Activated CD8-positive, alpha-beta T cell treated with anti-CD3 and anti-CD28 coated beads for 36 hours (primary cell): ENCODE measurements around the gene H2AZ2. TPM values are rescaled to one million over a fixed set of nuclear protein-coding genes. Genes with fewer than 3 reads are reported as not detected.
A peak's percentile ranks its signal among the peaks of the same experiment; 100 is the strongest.

Experiments
- ATAC-seq: fragments of 200-7000 bp; cut with Tn5 transposase; one replicate; pipeline ENCODE4 v1.10.0; 2021; ENCODE audit warnings: mild to moderate bottlenecking, moderate library complexity
- CTCF ChIA-PET: fragments of 350-600 bp; sonication (Branson Sonifier 250); formaldehyde crosslinking; loops from one replicate; lab custom pipeline; 2021; ENCODE audit warnings: antibody characterized with exemption; lab: Charles Lee
- POLR2A ChIA-PET: fragments of 350-600 bp; sonication (Branson Sonifier 250); formaldehyde crosslinking; loops from one replicate; lab custom pipeline; 2021; ENCODE audit warnings: antibody characterized with exemption; lab: Charles Lee
- DNase-seq: peaks from one replicate; pipeline ENCODE4 v3.0.0-alpha.2; 2020
- H3K27ac Mint-ChIP-seq: one replicate; pipeline ENCODE4 v1.8.0; 2021; ENCODE audit warnings: mild to moderate bottlenecking, mixed read lengths
- H3K27me3 Mint-ChIP-seq: one replicate; pipeline ENCODE4 v1.8.0; 2021; ENCODE audit warnings: mixed read lengths
- H3K36me3 Mint-ChIP-seq: one replicate; pipeline ENCODE4 v1.8.0; 2021; ENCODE audit warnings: low read depth, mixed read lengths
- H3K4me1 Mint-ChIP-seq: one replicate; pipeline ENCODE4 v1.8.0; 2021; ENCODE audit warnings: low read depth, mixed read lengths
- H3K4me3 Mint-ChIP-seq: one replicate; pipeline ENCODE4 v1.8.0; 2021; ENCODE audit warnings: mild to moderate bottlenecking, moderate library complexity, mixed read lengths
- H3K9me3 Mint-ChIP-seq: one replicate; pipeline ENCODE4 v1.8.0; 2021; ENCODE audit warnings: mixed read lengths
- intact Hi-C: fragments of 100-400 bp; cut with micrococcal nuclease; formaldehyde crosslinking; loops from one replicate; pipeline ENCODE4 v1.10.0; 2022
- total RNA-seq, 2 experiments: library from RNA; stranded (reverse); gene quantifications; one replicate each; pipeline ENCODE4 v1.2.3, GENCODE V29; 2021
- TF ChIP-seq, protein P1 (sequence below): fragments of 200-600 bp; IDR thresholded peaks from one replicate; pipeline ENCODE4 v1.8.0; 2022; ENCODE audit warnings: antibody characterized with exemption, mild to moderate bottlenecking

H2AZ2 gene
- total RNA-seq, 2 experiments from 2014 or later: 242 to 271 TPM

DNA sequence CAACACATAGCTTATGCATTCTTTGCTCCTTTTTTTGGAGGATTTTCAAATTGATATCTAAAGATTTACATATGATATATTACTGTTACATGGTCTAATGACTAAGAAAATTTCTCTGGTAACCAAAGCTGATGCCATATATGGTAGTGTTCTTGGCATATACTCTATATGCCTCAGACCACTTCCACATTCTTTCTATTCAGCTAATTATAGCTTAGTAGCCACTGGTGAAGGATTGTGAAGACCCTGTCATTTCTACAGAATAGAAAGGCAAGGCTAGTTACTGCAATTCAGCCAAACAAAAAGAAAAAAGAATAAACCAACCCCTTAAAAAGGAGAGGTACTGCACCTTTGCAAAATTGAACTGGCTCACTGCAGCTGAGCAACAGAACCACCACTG, 33.7 kb upstream of the H2AZ2 start:
- H3K4me1 Mint-ChIP-seq: peaks cover 55% of the 10 kb centered on the region
- ChIA-PET POLR2A (interaction anchor here (0.7 to 3.5 kb wide), 10 partner anchors 8 to 104 kb away, joined by 3 to 18 read pairs (median 6); partner anchors contain the start of gene H2AZ2), CTCF (interaction anchor here (0.6 to 4.7 kb wide), 5 partner anchors 12 to 41 kb away, joined by 3 to 70 read pairs (median 6); no protein-coding TSS in a partner anchor)
- peak overlapping the region; percentile 57 for H3K27ac Mint-ChIP-seq
- ATAC-seq: no peak
- no peaks in the 10 kb centered on the region for H3K27me3 Mint-ChIP-seq
- intact Hi-C loops: loop anchor here (5.0 kb wide), 1 partner anchor 34 kb away; the partner anchor contains the start of gene H2AZ2
- TF ChIP-seq, protein P1, sequence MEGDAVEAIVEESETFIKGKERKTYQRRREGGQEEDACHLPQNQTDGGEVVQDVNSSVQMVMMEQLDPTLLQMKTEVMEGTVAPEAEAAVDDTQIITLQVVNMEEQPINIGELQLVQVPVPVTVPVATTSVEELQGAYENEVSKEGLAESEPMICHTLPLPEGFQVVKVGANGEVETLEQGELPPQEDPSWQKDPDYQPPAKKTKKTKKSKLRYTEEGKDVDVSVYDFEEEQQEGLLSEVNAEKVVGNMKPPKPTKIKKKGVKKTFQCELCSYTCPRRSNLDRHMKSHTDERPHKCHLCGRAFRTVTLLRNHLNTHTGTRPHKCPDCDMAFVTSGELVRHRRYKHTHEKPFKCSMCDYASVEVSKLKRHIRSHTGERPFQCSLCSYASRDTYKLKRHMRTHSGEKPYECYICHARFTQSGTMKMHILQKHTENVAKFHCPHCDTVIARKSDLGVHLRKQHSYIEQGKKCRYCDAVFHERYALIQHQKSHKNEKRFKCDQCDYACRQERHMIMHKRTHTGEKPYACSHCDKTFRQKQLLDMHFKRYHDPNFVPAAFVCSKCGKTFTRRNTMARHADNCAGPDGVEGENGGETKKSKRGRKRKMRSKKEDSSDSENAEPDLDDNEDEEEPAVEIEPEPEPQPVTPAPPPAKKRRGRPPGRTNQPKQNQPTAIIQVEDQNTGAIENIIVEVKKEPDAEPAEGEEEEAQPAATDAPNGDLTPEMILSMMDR: no peak
- no peak for DNase-seq
- peaks cover 17% of the 10 kb centered on the region for H3K9me3 Mint-ChIP-seq
- H3K36me3 Mint-ChIP-seq: peaks cover 64% of the 10 kb centered on the region
- peak overlapping the region; percentile 96 for H3K4me3 Mint-ChIP-seq

DNA sequence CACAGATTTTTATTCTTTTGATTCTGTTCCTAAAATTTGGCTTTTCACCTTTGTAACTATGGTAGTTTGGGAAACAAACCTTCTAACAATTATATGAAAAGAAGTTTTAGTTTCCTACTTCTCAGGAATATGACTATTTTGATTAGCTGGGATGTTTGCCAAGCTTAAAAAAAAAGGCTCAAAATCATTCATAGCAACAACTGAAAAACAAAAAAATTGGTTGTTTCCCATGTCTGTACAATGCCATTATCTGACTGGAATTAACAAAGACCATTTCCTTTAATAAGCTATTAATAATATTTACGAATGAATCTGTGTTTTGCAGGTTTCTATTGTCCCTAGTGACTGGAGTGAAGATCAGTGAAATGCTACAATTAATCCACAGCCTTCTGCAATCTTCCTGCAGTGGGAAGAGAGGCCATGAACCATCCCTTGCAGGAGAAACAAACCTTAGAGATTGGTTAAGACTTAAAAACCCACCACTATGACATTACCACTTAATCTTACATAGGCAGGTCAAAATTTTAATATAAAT, 33.2 kb upstream of the H2AZ2 start:
- intact Hi-C loops: loop anchor here (5.0 kb wide), 1 partner anchor 34 kb away; the partner anchor contains the start of gene H2AZ2
- POLR2A ChIA-PET: interaction anchor here (0.8 to 3.5 kb wide), 10 partner anchors 8 to 145 kb away, joined by 3 to 18 read pairs (median 4); partner anchors contain the start of gene H2AZ2
- ATAC-seq (no peak), DNase-seq (no peak)
- H3K36me3 Mint-ChIP-seq: peaks cover 65% of the 10 kb centered on the region
- peaks cover 17% of the 10 kb centered on the region for H3K9me3 Mint-ChIP-seq
- CTCF ChIA-PET: interaction anchor here (0.9 to 4.7 kb wide), 4 partner anchors 12 to 41 kb away, joined by 4 to 70 read pairs (median 8); no protein-coding TSS in a partner anchor
- H3K27ac Mint-ChIP-seq: peak overlapping the region; percentile 71
- peaks cover 54% of the 10 kb centered on the region for H3K4me1 Mint-ChIP-seq
- peak overlapping the region; percentile 96 for H3K4me3 Mint-ChIP-seq
- H3K27me3 Mint-ChIP-seq: no peaks in the 10 kb centered on the region
- TF ChIP-seq, protein P1: no peak

DNA sequence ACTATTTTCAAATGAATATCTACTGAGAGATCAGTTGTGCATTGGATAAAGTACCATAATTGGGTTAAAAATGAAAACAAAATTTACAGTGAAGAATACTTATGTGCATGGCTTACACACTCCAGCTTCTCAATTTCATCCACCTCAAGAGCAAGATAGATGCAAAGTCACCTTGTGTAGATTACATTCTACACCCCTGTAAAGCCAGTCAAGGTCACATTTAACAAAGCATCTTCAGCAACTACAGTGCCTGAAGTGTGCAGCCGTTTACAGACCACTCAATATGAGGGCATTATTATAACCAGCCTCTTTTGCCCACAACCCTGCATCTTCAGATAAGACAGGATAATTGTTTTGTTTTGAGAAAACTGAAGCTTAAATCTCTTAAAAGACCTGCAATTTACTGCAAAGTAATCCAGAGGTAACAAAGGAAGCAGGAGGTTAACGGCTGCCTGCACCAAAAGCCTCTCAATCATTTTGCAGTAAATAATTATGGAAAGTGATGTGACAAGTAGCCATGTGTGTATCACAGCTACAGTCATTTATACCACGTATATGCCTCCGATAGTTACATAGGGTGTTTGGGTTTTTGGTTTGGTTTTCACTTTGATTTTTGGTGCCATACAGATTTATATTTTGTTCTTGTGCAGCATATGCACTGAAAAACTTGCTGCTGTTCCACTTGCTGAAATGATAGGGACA, 32.6 kb upstream of the H2AZ2 start:
- ChIA-PET POLR2A (interaction anchor here (0.8 to 3.5 kb wide), 8 partner anchors 9 to 144 kb away, joined by 3 to 18 read pairs (median 4); partner anchors contain the start of gene H2AZ2), CTCF (interaction anchor here (4.7 kb wide), 1 partner anchor 22 kb away, joined by 70 read pairs; no protein-coding TSS in a partner anchor)
- Mint-ChIP-seq H3K36me3 (peaks cover 60% of the 10 kb centered on the region), H3K27ac (peak overlapping the region; percentile 77), H3K4me3 (peak overlapping the region; percentile 96), H3K9me3 (peaks cover 17% of the 10 kb centered on the region), H3K27me3 (no peaks in the 10 kb centered on the region), H3K4me1 (peaks cover 50% of the 10 kb centered on the region)
- DNase-seq (no peak), ATAC-seq (no peak)
- TF ChIP-seq, protein P1: no peak
- intact Hi-C loops: loop anchor here (5.0 kb wide), 1 partner anchor 33 kb away; the partner anchor contains the start of gene H2AZ2

DNA sequence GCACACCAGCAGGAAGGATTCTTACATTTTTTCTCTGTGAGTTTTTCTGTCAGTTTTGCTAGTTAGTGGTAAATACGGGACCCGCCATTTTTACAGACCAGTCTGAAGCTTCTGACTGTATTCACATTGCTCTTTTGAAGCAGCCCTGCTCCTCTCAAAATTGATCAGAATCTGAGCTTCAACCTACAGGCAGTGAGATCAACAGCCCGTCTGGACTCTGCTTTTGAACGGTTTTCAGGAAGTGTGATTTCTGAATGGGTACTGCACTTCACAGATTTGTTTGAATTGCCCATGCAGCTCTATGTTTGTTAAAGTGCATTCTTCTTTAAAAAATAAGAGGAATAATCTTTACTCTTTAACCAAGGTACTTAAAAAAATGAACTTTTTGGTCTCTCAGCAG, 28.5 kb upstream of the H2AZ2 start:
- TF ChIP-seq, protein P1: no peak
- intact Hi-C loops: no loop called here
- ATAC-seq (no peak), DNase-seq (no peak)
- Mint-ChIP-seq H3K27ac (no peak overlapping the region), H3K4me3 (no peak overlapping the region), H3K4me1 (peaks cover 21% of the 10 kb centered on the region), H3K27me3 (no peaks in the 10 kb centered on the region), H3K36me3 (peaks cover 28% of the 10 kb centered on the region), H3K9me3 (peaks cover 9% of the 10 kb centered on the region)
- ChIA-PET CTCF (interaction anchor here (1.2 to 7.7 kb wide), 3 partner anchors 18 to 260 kb away, joined by 3 to 46 read pairs (median 8); no protein-coding TSS in a partner anchor), POLR2A (interaction anchor here (1.0 kb wide), 1 partner anchor 81 kb away, joined by 3 read pairs; no protein-coding TSS in a partner anchor)
